BLaER1 (cell line): ENCODE data around the gene CERS1.

Experiments
- H3K27ac ChIP-seq: shearing (Covaris generic); formaldehyde crosslinking; 2 replicates; pipeline ENCODE4 v1.8.1; 2022
- H3K27me3 ChIP-seq: shearing (Covaris generic); formaldehyde crosslinking; 2 replicates; pipeline ENCODE4 v1.8.1; 2022
- H3K36me3 ChIP-seq: shearing (Covaris generic); formaldehyde crosslinking; 2 replicates; pipeline ENCODE4 v1.8.1; 2022
- H3K4me1 ChIP-seq: shearing (Covaris generic); formaldehyde crosslinking; 2 replicates; pipeline ENCODE4 v1.8.1; 2022
- H3K4me2 ChIP-seq: shearing (Covaris generic); formaldehyde crosslinking; 2 replicates; pipeline ENCODE4 v1.8.1; 2022
- H3K4me3 ChIP-seq: shearing (Covaris generic); formaldehyde crosslinking; 2 replicates; pipeline ENCODE4 v1.8.1; 2022
- H3K9ac ChIP-seq: shearing (Covaris generic); formaldehyde crosslinking; 2 replicates; pipeline ENCODE4 v1.8.1; 2022
- H3K9me3 ChIP-seq: shearing (Covaris generic); formaldehyde crosslinking; 2 replicates; pipeline ENCODE4 v1.8.1; 2022
- H4K20me1 ChIP-seq: shearing (Covaris generic); formaldehyde crosslinking; 2 replicates; pipeline ENCODE4 v1.8.1; 2022
- Cebpa-rat ChIP-seq: shearing (Covaris generic); IDR thresholded peaks from 2 replicates; pipeline ENCODE4 v1.8.1; 2022

The CERS1 gene

DNA sequence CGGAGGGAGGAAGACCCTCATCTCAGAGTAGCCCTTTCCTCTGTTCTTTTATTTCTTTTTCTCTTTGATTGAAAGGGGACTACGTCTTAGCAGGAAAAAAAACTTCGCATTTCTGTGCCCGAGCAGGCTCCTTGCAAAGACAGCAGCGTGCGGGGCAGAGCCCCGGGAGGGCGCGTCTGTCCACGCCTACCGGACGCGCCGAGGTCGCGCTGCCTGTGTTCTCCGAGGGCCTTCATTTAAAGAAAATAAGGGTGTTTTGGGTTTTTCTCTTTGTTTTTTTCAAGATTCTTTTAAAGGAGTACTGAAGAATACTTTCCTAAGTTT lies 29.2 kb downstream of the CERS1 start:
- no peaks in the 10 kb centered on the region for H3K9me3 ChIP-seq
- peaks cover 30% of the 10 kb centered on the region for H3K4me1 ChIP-seq
- no peak overlapping the region for H3K4me2 ChIP-seq
- H3K9ac ChIP-seq = no peak overlapping the region
- H3K27ac ChIP-seq = no peak overlapping the region
- H3K27me3 ChIP-seq = no peaks in the 10 kb centered on the region
- no peak overlapping the region for H3K4me3 ChIP-seq
- H4K20me1 ChIP-seq = peaks cover 71% of the 10 kb centered on the region
- peaks cover 75% of the 10 kb centered on the region for H3K36me3 ChIP-seq
- no peak for TF ChIP-seq Cebpa-rat

DNA sequence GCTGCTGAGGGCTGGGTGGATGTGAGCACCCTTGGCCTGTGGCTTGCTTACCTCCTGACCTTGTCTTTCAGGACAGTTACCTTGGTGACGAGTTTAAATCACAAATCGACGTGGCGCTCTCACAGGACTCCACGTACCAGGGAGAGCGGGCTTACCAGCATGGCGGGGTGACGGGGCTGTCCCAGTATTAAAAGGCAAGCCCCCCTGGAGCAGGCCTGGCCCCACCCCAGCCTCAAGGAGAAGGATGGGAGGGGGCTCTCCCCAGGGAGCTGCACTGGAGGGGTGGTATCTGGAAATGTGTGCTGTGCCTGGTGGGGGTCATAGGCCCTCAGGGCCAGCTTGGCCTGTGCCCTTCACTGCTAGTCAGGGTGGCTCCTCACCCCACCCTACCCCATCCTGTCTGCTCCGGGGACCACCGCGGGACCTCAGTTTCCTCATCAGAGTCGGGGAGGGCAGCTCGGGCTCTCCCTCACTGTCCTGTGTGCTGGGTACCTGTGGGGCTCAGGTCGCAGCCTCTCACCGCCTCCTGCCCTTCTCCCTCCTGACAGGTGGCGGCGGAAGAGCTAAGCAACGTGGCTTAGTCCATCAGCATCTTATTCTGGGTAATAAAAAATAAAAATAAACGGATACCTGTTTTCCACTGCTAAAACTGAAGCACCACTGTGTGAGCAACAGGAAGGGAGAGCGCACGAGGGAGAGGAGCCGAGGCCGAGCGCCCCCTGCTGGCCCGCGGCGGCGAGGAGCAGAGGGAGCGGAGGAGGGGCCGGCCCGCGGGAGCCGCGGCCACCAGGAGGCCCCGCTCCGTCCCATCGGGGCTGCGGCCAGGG lies 29.8 kb downstream of the CERS1 start:
- no peak for TF ChIP-seq Cebpa-rat
- no peak overlapping the region for H3K4me3 ChIP-seq
- no peak overlapping the region for H3K4me2 ChIP-seq
- H3K4me1 ChIP-seq = peaks cover 30% of the 10 kb centered on the region
- no peak overlapping the region for H3K9ac ChIP-seq
- H3K27ac ChIP-seq = no peak overlapping the region
- no peaks in the 10 kb centered on the region for H3K27me3 ChIP-seq
- no peaks in the 10 kb centered on the region for H3K9me3 ChIP-seq
- peaks cover 68% of the 10 kb centered on the region for H4K20me1 ChIP-seq
- H3K36me3 ChIP-seq = peaks cover 81% of the 10 kb centered on the region

DNA sequence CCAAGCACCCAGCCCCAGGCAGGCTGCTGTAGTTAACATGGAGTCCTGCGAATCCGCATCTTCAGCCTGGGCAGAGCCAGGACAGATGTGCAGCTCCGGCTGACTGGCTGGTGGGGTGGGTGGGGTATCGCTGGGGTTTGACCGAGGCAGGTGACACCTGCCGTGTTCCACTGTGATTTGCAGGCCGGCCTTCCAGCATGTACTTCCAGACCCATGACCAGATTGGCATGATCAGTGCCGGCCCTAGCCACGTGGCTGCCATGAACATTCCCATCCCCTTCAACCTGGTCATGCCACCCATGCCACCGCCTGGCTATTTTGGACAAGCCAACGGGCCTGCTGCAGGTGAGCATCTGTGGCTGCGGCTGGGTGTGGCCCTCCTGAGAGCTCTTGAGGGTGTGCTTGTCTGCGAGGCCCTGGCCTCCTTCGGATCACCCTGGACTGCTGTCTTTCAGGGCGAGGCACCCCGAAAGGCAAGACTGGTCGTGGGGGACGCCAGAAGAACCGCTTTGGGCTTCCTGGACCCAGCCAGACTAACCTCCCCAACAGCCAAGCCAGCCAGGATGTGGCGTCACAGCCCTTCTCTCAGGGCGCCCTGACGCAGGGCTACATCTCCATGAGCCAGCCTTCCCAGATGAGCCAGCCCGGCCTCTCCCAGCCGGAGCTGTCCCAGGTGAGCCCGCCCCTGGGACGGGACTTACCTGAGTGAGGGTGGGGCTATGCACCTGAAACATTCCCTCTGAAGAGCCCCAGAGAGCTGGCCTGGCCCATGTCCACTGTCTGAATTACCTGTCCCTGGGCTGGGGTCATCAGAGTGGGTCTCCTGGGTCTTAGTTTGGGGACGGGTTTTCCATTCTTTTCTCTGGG lies 30.6 kb downstream of the CERS1 start:
- Histone ChIP-seq H4K20me1 (peaks cover 73% of the 10 kb centered on the region), H3K4me3 (no peak overlapping the region), H3K27ac (no peak overlapping the region), H3K27me3 (no peaks in the 10 kb centered on the region), H3K4me1 (peaks cover 30% of the 10 kb centered on the region), H3K9ac (no peak overlapping the region), H3K9me3 (no peaks in the 10 kb centered on the region), H3K4me2 (no peak overlapping the region), H3K36me3 (peaks cover 89% of the 10 kb centered on the region)
- TF ChIP-seq Cebpa-rat = no peak

DNA sequence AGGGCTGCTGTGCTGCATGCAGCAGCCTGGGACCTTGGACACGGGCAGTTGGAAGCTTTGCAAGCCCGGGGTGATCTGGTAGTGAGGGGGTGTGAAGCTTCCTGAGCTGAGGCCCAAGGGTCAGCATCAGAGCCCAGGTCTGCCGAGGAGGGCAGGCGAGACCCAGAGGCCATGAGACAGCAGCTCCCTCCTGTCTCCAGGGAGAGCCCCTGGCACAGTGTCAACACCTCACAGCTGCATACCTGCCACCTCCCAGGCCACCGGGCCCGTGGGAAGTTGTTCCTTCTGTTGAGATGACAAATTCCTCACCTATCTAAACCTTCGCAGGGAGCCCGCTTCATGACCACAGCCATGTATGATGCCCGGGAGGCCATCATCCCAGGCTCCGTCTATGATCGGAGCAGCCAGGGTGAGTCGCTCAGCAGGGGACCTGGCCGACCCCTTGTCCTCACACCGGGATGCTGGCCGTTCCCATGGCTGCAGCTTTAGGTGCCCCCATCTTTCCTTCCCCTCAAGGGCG lies 32.1 kb downstream of the CERS1 start:
- Histone ChIP-seq H4K20me1 (peaks cover 80% of the 10 kb centered on the region), H3K9ac (no peak overlapping the region), H3K27me3 (no peaks in the 10 kb centered on the region), H3K4me3 (no peak overlapping the region), H3K36me3 (peaks cover 100% of the 10 kb centered on the region), H3K4me1 (peaks cover 37% of the 10 kb centered on the region), H3K9me3 (no peaks in the 10 kb centered on the region), H3K27ac (0 out of 2 replicates have a peak overlapping the region, but pooled peaks have one; percentile 2), H3K4me2 (no peak overlapping the region)
- no peak for TF ChIP-seq Cebpa-rat

DNA sequence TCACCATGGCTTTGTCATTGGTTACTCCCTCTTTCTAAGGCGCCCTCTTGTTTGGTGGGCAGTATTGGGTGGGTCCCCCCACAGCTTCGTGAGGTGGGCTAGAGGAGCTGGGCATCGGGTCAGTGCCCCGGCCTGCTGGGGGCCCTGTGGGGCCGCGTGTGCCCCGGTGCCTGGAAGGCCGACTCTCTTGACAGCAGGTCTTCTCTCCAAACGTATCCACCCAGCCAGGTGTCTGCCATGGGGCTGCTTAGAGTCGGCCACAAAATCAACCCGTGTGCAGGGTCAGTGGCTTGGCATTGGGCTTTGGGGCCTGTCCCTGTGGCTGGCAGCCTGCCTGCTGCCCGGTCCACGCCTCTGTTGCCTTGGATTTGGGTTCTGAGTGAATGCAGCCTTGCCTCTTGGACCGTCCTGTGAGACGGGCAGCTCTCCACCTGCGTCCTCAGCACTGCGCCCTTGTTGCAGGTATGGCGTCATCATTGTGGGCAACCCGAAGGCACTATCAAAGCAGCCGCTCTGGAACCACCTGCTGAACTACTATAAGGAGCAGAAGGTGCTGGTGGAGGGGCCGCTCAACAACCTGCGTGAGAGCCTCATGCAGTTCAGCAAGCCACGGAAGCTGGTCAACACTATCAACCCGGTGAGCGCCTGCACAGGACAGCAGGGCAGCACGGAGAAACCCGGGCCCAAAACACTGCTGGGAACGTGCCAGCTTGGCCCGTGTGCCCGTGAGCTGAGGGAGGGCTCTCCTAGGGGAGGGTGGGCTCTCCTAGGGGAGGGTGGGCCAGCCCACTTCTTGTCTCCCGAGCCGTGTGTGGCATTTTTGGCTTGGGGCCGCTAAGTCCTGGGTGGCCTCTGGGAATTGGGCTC lies 32.7 kb downstream of the CERS1 start:
- 0 out of 2 replicates have a peak overlapping the region, but pooled peaks have one; percentile 2 for H3K27ac ChIP-seq
- no peak for TF ChIP-seq Cebpa-rat
- no peak overlapping the region for H3K4me3 ChIP-seq
- H3K9me3 ChIP-seq = no peaks in the 10 kb centered on the region
- no peak overlapping the region for H3K4me2 ChIP-seq
- H3K4me1 ChIP-seq = peaks cover 44% of the 10 kb centered on the region
- H3K9ac ChIP-seq = no peak overlapping the region
- H3K27me3 ChIP-seq = no peaks in the 10 kb centered on the region
- peaks cover 100% of the 10 kb centered on the region for H3K36me3 ChIP-seq
- peaks cover 80% of the 10 kb centered on the region for H4K20me1 ChIP-seq

DNA sequence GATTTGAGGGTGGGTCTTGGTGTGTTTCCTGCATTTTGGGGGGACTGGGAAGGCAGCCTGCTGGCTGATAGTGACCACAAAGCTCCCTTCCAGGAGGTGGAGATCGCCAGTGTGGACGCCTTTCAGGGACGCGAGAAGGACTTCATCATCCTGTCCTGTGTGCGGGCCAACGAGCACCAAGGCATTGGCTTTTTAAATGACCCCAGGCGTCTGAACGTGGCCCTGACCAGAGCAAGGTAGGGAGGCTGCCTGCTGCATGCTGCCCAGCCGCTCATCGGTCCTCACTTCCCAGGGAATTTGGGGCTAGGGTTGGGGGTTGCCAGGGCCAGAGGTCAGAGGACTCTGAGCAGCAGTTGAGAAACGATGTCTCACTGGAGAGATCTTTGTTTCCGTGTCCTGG lies 34.0 kb downstream of the CERS1 start:
- Histone ChIP-seq H3K27ac (peak overlapping the region; percentile 38; the same call in 1 of the 2 replicates), H3K4me1 (peaks cover 46% of the 10 kb centered on the region), H3K36me3 (peaks cover 100% of the 10 kb centered on the region), H3K9ac (no peak overlapping the region), H3K9me3 (no peaks in the 10 kb centered on the region), H3K4me3 (no peak overlapping the region), H4K20me1 (peaks cover 80% of the 10 kb centered on the region), H3K4me2 (no peak overlapping the region), H3K27me3 (no peaks in the 10 kb centered on the region)
- no peak for TF ChIP-seq Cebpa-rat

DNA sequence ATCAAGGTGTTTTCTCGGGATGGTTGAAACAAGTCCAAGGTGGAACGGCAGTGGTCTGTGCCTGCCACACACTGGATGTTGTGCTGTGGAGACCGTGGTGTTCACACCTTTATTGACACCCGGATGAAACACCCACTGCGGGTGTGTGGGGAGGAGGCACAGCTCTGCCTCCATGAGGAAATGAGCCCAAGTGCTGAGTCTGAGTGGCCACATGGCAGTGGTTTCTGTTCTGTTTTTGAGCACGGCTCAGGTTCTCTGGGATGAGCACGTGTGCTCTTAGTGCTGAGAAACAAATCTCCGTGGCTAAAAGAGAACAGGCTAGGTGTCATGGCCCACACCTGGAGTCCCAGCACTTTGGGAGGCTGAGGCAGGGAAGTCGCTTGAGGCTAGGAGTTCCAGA lies 34.7 kb downstream of the CERS1 start:
- H3K9ac ChIP-seq = 0 out of 2 replicates have a peak overlapping the region, but pooled peaks have one; percentile 19
- peaks cover 100% of the 10 kb centered on the region for H3K36me3 ChIP-seq
- TF ChIP-seq Cebpa-rat = no peak
- no peak overlapping the region for H3K4me3 ChIP-seq
- peaks cover 80% of the 10 kb centered on the region for H4K20me1 ChIP-seq
- no peaks in the 10 kb centered on the region for H3K27me3 ChIP-seq
- peaks cover 46% of the 10 kb centered on the region for H3K4me1 ChIP-seq
- peak overlapping the region; percentile 75 for H3K27ac ChIP-seq
- H3K4me2 ChIP-seq = peak overlapping the region; percentile 74
- H3K9me3 ChIP-seq = no peaks in the 10 kb centered on the region

DNA sequence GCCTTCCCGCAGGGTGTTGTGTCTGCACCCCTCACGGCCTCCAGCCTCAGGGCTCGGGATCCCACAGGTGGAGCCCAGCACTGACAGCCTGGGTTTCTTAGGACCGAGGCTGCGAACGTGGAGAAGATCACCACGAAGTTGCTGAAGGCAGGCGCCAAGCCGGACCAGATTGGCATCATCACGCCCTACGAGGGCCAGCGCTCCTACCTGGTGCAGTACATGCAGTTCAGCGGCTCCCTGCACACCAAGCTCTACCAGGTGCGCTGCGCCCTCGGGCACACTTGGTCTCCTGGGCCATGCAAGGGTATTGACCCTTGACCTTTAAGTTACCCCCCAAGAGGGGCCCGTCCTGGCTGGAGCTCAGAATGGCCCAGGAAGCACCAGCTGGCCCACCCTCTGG lies 35.2 kb downstream of the CERS1 start:
- Histone ChIP-seq H4K20me1 (peaks cover 80% of the 10 kb centered on the region), H3K9ac (0 out of 2 replicates have a peak overlapping the region, but pooled peaks have one; percentile 19), H3K27me3 (no peaks in the 10 kb centered on the region), H3K4me3 (no peak overlapping the region), H3K27ac (peak overlapping the region; percentile 75; the same call in 1 of the 2 replicates), H3K4me1 (peaks cover 46% of the 10 kb centered on the region), H3K36me3 (peaks cover 100% of the 10 kb centered on the region), H3K9me3 (no peaks in the 10 kb centered on the region), H3K4me2 (peak overlapping the region; percentile 74)
- no peak for TF ChIP-seq Cebpa-rat

DNA sequence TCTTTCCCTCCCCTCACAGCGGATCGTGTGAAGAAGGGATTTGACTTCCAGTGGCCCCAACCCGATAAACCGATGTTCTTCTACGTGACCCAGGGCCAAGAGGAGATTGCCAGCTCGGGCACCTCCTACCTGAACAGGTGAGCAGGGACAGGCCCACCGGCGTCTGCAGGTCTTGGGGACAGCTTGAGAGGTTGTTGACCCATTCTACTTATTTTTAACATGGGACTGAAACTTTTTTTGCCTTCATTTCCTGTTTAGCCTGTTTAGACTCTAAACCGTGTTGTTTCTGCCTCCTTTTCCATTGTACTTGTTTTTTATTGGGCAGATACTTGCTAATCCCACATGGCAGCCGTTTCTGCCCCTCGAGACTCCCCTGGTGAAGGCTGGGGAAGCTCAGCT lies 35.7 kb downstream of the CERS1 start:
- H3K4me3 ChIP-seq = no peak overlapping the region
- peak overlapping the region; percentile 74 for H3K4me2 ChIP-seq
- peaks cover 80% of the 10 kb centered on the region for H4K20me1 ChIP-seq
- TF ChIP-seq Cebpa-rat = no peak
- peaks cover 100% of the 10 kb centered on the region for H3K36me3 ChIP-seq
- H3K27ac ChIP-seq = peak overlapping the region; percentile 75
- H3K27me3 ChIP-seq = no peaks in the 10 kb centered on the region
- H3K4me1 ChIP-seq = peaks cover 46% of the 10 kb centered on the region
- peak overlapping the region; percentile 61; the same call in 1 of the 2 replicates for H3K9ac ChIP-seq
- no peaks in the 10 kb centered on the region for H3K9me3 ChIP-seq
